Peyer's patch (tissue), 4 donors: ENCODE data around the gene ILDR1. TPM values are rescaled to one million over a fixed set of nuclear protein-coding genes. Genes with fewer than 3 reads are reported as not detected.

Experiments
- DNase-seq, 3 donors: peaks; one replicate each; pipeline ENCODE4 v3.0.0-alpha.2; 2017 to 2019
- H3K27ac ChIP-seq, 4 donors: fragments of 200-600 bp; sonication (generic); one replicate each; pipeline ENCODE4 v1.5.1; 2016 to 2019
- H3K27me3 ChIP-seq, 2 donors: fragments of 200-600 bp; sonication (generic); one replicate each; pipeline ENCODE4 v1.5.1; 2019
- H3K36me3 ChIP-seq, 3 donors: fragments of 200-600 bp; sonication (generic); one replicate each; pipeline ENCODE4 v1.5.1; 2016 to 2019
- H3K4me1 ChIP-seq, 4 donors: fragments of 200-600 bp; sonication (generic); one replicate each; pipeline ENCODE4 v1.5.1; 2016 to 2019
- H3K4me3 ChIP-seq, 4 donors: fragments of 200-600 bp; sonication (generic); 1 replicate in 3 of 4; 2 replicates in 1 of 4; pipeline ENCODE4 v1.5.1; 2016 to 2019; ENCODE audit warnings: mild to moderate bottlenecking in 1 of 4
- H3K9me3 ChIP-seq, 4 donors: fragments of 200-600 bp; sonication (generic); one replicate each; pipeline ENCODE4 v1.5.1; 2016 to 2019; ENCODE audit warnings: mild to moderate bottlenecking in 1 of 4
- POLR2A ChIP-seq, 2 donors: fragments of 450-650 bp; IDR thresholded peaks; one replicate each; pipeline ENCODE4 v1.5.1; 2017; ENCODE audit warnings: antibody characterized with exemption in 2 of 2, mild to moderate bottlenecking in 2 of 2, moderate library complexity in 2 of 2
- total RNA-seq, 4 donors: library from RNA; depleted of rRNA; stranded (reverse); fragments of >200 nt; gene quantifications; one replicate each; pipeline ENCODE4 v1.1.0, GENCODE V29; 2016
- TF ChIP-seq, protein P1 (sequence below), 6 experiments: fragments of 450-650 bp in 4 of 6; fragments of 200-600 bp in 2 of 6; sonication (generic) in 1 of 6; IDR thresholded peaks; one replicate each; pipeline ENCODE4 v1.5.1; 2017 to 2019; ENCODE audit warnings: antibody characterized with exemption in 6 of 6, mild to moderate bottlenecking in 3 of 6, moderate library complexity in 1 of 6

ILDR1 gene
- total RNA-seq, 4 donors from 2014 or later, result 3.7 to 5.8 (median 4.5) TPM

DNA sequence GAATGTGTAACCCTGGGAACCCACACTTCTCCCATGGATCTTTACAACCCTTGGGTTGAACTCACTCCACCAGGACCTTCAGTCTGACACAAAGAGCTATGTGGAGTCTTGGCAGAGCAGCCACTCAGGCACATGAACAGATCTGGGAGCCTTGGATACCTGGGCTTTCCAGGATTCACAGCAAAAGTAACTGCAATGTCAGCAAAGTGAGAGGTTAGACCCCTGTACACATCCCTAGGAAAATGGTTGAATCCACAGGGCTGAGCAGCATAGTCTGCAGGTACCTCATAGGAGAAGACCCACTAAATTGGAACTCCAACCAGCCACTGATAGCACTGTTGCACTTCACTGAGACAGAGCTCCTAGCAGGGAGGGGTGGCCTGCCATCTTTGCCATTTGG is 59.6 kb downstream of the ILDR1 start:
- TF ChIP-seq, protein P1, sequence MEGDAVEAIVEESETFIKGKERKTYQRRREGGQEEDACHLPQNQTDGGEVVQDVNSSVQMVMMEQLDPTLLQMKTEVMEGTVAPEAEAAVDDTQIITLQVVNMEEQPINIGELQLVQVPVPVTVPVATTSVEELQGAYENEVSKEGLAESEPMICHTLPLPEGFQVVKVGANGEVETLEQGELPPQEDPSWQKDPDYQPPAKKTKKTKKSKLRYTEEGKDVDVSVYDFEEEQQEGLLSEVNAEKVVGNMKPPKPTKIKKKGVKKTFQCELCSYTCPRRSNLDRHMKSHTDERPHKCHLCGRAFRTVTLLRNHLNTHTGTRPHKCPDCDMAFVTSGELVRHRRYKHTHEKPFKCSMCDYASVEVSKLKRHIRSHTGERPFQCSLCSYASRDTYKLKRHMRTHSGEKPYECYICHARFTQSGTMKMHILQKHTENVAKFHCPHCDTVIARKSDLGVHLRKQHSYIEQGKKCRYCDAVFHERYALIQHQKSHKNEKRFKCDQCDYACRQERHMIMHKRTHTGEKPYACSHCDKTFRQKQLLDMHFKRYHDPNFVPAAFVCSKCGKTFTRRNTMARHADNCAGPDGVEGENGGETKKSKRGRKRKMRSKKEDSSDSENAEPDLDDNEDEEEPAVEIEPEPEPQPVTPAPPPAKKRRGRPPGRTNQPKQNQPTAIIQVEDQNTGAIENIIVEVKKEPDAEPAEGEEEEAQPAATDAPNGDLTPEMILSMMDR (IDR thresholded peaks at IDR 0.05), result no peak
- TF ChIP-seq POLR2A (IDR thresholded peaks at IDR 0.05), result no peak
- H3K4me1 ChIP-seq, result no peaks in the 10 kb centered on the region
- H3K27ac ChIP-seq, result no peak overlapping the region
- no peaks in the 10 kb centered on the region for H3K27me3 ChIP-seq
- H3K36me3 ChIP-seq, result no peaks in the 10 kb centered on the region
- DNase-seq, result no peak
- H3K9me3 ChIP-seq, result no peaks in the 10 kb centered on the region
- H3K4me3 ChIP-seq, result no peak overlapping the region

DNA sequence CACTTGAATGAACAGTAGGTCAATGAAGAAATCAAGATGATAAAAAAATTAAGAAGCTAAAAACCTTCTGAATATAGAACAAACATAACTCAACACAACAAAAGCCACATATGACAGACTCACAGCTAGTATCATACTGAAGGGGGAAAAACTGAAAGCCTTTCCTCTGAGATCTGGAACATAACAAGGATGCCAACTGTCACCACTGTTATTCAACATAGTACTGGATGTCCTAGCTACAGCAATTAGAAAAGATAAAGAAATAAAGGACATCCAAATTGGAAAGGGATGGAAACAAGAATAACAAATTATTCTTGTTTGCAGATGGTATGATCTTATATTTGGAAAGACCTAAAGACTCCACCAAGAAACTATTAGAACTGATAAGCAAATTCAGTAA is 60.8 kb downstream of the ILDR1 start:
- DNase-seq, result no peak

DNA sequence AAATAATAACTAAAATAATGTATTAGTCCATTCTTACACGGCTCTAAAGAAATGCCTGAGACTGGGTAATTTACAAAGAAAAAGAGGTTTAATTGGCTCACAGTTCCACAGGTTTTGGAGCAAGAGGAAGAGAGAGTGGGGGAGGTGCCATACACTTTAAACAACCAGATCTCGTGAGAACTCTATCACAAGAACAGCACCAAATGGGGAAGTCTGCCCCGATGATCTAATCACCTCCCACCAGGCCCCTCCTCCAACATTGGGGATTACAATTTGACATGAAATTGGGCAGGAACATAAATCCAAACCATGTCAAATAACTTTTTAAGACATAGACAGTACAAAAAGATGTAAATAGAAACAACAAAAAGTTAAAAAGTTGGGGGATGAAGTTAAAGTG is 63.2 kb downstream of the ILDR1 start:
- Histone ChIP-seq H3K4me1 (no peaks in the 10 kb centered on the region), H3K27me3 (no peaks in the 10 kb centered on the region), H3K36me3 (no peaks in the 10 kb centered on the region), H3K4me3 (no peak overlapping the region), H3K27ac (no peak overlapping the region), H3K9me3 (no peaks in the 10 kb centered on the region)
- no peak for DNase-seq
- TF ChIP-seq POLR2A (IDR thresholded peaks at IDR 0.05), result no peak
- TF ChIP-seq, protein P1 (IDR thresholded peaks at IDR 0.05), result no peak

More for the DNA sequence above, 60.8 kb downstream of the ILDR1 start:
- no peak overlapping the region for H3K27ac ChIP-seq
- no peaks in the 10 kb centered on the region for H3K9me3 ChIP-seq
- no peak overlapping the region for H3K4me3 ChIP-seq
- H3K36me3 ChIP-seq, result no peaks in the 10 kb centered on the region
- H3K27me3 ChIP-seq, result no peaks in the 10 kb centered on the region
- TF ChIP-seq, protein P1 (IDR thresholded peaks at IDR 0.05), result no peak
- TF ChIP-seq POLR2A (IDR thresholded peaks at IDR 0.05), result no peak
- H3K4me1 ChIP-seq, result no peaks in the 10 kb centered on the region

DNA sequence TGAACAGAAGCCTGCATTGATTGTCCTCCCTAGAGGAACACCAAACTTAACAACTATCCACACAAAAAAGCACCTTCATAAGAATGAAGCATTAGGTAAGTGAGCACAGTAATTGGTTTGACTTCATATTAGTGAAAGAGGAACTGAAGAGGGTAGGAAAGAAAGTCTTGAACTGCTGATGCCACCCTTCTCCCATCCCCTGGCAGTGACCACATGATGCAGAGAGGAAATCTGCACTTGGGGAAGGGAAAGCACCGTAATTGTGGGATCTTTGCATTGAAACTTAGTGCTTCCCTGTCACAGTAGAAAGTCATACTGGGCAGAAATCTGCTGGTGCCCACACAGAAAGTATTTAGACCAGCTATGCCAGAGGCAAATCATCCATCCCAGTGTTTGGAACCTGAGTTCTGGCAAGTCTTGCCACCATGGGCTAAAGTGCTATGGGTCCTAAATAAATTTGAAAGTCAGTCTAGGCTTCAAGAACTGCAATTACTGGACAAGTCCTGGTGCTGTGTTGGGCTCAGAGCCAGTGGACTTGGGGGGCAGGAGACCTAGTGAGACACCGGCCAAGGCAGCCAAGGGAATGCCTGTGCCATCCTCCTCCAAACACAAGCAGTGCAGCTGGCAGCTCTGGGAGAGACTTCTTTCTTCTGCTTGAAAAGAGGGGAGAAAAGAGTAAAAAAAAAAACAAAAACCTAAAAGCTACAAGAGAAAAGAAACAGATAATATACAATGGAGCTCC is 64.2 kb downstream of the ILDR1 start:
- H3K9me3 ChIP-seq, result no peaks in the 10 kb centered on the region
- no peak overlapping the region for H3K4me3 ChIP-seq
- no peak overlapping the region for H3K27ac ChIP-seq
- no peak for DNase-seq
- TF ChIP-seq, protein P1 (IDR thresholded peaks at IDR 0.05), result no peak
- no peak for TF ChIP-seq POLR2A (IDR thresholded peaks at IDR 0.05)
- H3K4me1 ChIP-seq, result no peaks in the 10 kb centered on the region
- H3K27me3 ChIP-seq, result no peaks in the 10 kb centered on the region
- H3K36me3 ChIP-seq, result no peaks in the 10 kb centered on the region

DNA sequence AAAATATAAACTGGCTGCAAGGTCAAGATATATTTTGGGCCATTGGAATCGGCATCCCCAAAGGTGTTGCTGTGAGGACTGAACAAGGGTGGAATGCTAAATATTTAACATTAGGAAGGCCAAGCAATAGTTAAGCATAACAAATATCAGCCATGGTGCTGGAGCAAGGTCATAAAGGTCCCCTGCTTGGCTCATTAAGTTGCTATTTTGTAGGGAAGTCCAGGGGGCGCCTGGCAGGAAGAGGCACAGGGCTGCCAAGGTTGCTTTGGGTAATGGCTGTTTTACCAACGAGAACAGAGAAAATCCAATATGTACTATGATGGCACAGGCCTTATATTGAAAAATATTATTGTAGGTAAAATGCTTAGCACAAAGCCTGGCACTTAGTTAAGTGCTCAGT is 65.7 kb downstream of the ILDR1 start:
- no peaks in the 10 kb centered on the region for H3K4me1 ChIP-seq
- no peak overlapping the region for H3K27ac ChIP-seq
- no peak for DNase-seq
- H3K27me3 ChIP-seq, result no peaks in the 10 kb centered on the region
- H3K4me3 ChIP-seq, result no peak overlapping the region
- no peaks in the 10 kb centered on the region for H3K36me3 ChIP-seq
- no peaks in the 10 kb centered on the region for H3K9me3 ChIP-seq
- TF ChIP-seq, protein P1 (IDR thresholded peaks at IDR 0.05), result no peak
- no peak for TF ChIP-seq POLR2A (IDR thresholded peaks at IDR 0.05)
